ENCODE data around the gene BCAP29.

DNA sequence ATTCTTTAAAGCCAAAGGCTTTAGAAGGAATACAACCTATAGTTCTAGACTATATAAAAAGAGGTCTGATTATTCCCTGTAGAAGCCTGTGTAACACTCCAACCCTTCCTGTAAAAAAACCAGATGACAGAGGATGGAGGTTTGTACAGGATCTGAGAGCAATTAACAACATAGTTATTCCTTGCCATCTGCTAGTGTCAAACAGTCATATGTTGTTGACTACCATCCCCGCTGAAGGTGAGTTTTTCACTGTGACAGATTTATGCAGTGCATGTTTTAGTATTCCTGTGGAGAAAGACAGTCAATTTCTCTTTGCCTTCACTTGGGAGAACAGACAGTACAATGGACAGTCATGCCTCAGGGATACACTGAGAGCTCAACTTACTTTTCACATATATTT, 61.6 kb downstream of the BCAP29 start:
- no peak for TF ChIP-seq CTCF (IDR thresholded peaks at IDR 0.05; ENCODE audit: low read length)
- TF ChIP-seq EZH2 (IDR thresholded peaks at IDR 0.05; ENCODE audit: borderline replicate concordance, low read length): no peak
